Calu3 (cell line): ENCODE data around the gene MPZL1. TPM values are rescaled to one million over a fixed set of nuclear protein-coding genes. Genes with fewer than 3 reads are reported as not detected.

Experiments
- BruUV-seq: library from RNA; stranded (reverse); fragments of 400-500 nt; replicated peaks from 2 replicates; lab custom pipeline; 2021; lab: Mats Ljungman, UMichigan
- CTCF ChIA-PET: fragments of 300-600 bp; sonication (Branson Sonifier 250); formaldehyde crosslinking; loops from one replicate; lab custom pipeline; 2022; ENCODE audit warnings: antibody characterized with exemption; lab: Charles Lee
- DNase-seq: peaks from one replicate; pipeline ENCODE4 v3.0.0; 2022
- H3K27ac Mint-ChIP-seq: one replicate; pipeline ENCODE4 v1.8.0; 2022; ENCODE audit warnings: mixed read lengths; ENCODE audit not compliant: unreplicated experiment
- H3K27me3 Mint-ChIP-seq: one replicate; pipeline ENCODE4 v1.8.0; 2022; ENCODE audit warnings: mixed read lengths; ENCODE audit not compliant: unreplicated experiment
- H3K36me3 Mint-ChIP-seq: one replicate; pipeline ENCODE4 v1.8.0; 2022; ENCODE audit warnings: mild to moderate bottlenecking, moderate library complexity, mixed read lengths; ENCODE audit not compliant: insufficient read depth, unreplicated experiment
- H3K4me1 Mint-ChIP-seq: one replicate; pipeline ENCODE4 v1.8.0; 2022; ENCODE audit warnings: mild to moderate bottlenecking, low read depth, mixed read lengths; ENCODE audit not compliant: unreplicated experiment
- H3K4me3 Mint-ChIP-seq: one replicate; pipeline ENCODE4 v1.8.0; 2022; ENCODE audit warnings: mild to moderate bottlenecking, low read depth, moderate library complexity, mixed read lengths; ENCODE audit not compliant: unreplicated experiment
- H3K9me3 Mint-ChIP-seq: one replicate; pipeline ENCODE4 v1.8.0; 2022; ENCODE audit warnings: low read depth, mixed read lengths; ENCODE audit not compliant: unreplicated experiment
- CTCF ChIP-seq: fragments of 200-600 bp; IDR thresholded peaks from one replicate; pipeline ENCODE4 v1.8.0; 2022; ENCODE audit warnings: antibody characterized with exemption; ENCODE audit not compliant: unreplicated experiment
- intact Hi-C: fragments of 100-400 bp; cut with micrococcal nuclease; formaldehyde crosslinking; loops from one replicate; pipeline ENCODE4 v1.10.0; 2022; ENCODE audit not compliant: unreplicated experiment
- total RNA-seq: library from RNA; stranded (reverse); gene quantifications from 2 replicates; pipeline ENCODE4 v1.2.3, GENCODE V29; 2022

MPZL1 gene
- total RNA-seq, 1 experiment from 2014 or later: 139 TPM

GRCh38 chr1:167675440-167675839 is 46.3 kb upstream of the MPZL1 start:
- no peaks in the 10 kb centered on the region for H3K9me3 Mint-ChIP-seq
- intact Hi-C loops: no loop called here
- no peak overlapping the region for H3K4me3 Mint-ChIP-seq
- H3K4me1 Mint-ChIP-seq: no peaks in the 10 kb centered on the region
- DNase-seq: no peak
- no peak for TF ChIP-seq CTCF
- H3K36me3 Mint-ChIP-seq: no peaks in the 10 kb centered on the region
- CTCF ChIA-PET: interaction anchor here (1.3 kb wide), 1 partner anchor 15 kb away, joined by 3 read pairs; no protein-coding TSS in a partner anchor
- H3K27me3 Mint-ChIP-seq: peaks cover 42% of the 10 kb centered on the region
- no peak overlapping the region for H3K27ac Mint-ChIP-seq
- BruUV-seq: no TSS peak

DNA sequence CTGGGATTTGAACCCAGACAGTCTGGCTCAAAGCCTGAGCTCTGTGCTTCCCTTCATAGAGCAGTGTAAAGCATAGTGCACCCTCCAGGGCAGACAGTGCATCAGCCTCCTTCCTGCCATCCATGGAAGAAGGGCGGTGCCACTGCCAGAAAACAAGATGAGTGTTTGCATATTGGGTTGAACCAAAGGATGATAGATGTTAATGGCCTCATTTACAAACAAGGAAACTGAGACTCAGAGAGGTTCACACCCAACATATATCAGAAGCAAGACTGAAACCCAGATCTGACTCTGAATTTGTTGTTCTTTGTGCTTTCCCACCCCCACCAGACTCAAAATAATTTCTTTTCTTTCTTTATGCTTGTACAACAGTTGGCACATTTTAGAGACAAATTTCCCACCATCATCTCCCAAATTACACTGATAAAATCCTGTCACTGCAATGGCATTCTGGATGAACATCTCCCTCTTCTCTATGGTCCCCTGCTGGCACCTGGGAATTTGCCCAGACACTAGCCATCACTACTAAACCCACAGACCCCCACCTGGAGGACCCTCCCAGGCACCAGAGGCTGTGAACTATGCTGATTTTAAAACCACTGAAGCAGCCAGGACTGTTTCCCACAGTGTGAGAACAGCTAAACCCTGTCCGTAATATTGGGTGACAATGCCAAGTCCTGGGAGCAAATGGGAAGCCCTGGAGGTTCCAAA is 45.4 kb upstream of the MPZL1 start:
- H3K27ac Mint-ChIP-seq: no peak overlapping the region
- intact Hi-C loops: no loop called here
- CTCF ChIA-PET: interaction anchor here (0.6 kb wide), 1 partner anchor 176 kb away, joined by 3 read pairs; no protein-coding TSS in a partner anchor
- no peak for TF ChIP-seq CTCF
- no peaks in the 10 kb centered on the region for H3K4me1 Mint-ChIP-seq
- peaks cover 33% of the 10 kb centered on the region for H3K27me3 Mint-ChIP-seq
- H3K4me3 Mint-ChIP-seq: no peak overlapping the region
- DNase-seq: no peak
- BruUV-seq: no TSS peak
- H3K9me3 Mint-ChIP-seq: no peaks in the 10 kb centered on the region
- no peaks in the 10 kb centered on the region for H3K36me3 Mint-ChIP-seq

DNA sequence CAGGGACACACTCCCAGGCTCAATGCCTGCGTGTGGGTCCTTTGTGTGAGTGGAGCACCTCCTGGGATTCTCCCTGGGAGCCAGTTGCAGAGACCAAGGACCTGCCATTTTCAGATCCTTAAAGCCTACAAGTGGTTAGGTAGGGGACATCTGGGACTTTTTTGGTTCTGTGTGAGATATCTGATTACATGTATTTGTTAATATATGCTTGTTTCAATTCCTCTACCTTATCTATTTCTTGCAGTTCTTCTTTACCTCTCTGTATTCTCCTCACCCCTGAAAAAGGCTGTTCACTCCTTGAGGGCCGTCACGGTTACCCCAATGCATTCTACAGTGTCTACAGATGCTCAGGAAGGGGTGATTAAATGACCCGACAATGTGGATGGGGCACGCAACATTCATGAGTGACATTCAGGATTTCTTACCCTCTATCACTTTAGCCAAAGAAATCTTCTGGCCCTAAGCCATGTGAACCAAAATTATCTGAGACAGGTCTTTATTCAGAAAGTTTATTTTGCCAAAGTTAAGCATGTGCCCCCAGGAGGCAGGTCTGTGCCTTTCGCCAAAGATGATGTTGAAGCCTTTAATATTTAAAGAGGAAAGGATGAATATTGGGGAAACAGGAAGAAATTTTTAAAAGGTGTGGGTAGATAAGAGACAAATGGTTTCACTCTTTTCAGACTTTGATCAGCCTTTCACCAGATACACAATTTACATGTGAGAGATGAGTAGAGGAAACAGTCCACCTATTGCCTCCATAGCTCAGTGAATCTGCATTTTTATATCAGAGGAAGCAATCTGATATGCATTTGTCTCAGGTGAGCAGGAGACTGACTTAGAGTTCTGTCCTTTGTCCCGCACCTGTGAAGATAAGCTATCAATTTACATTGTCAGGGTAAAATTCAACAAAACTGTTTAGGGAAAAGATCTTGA is 44.6 kb upstream of the MPZL1 start:
- no peak overlapping the region for H3K27ac Mint-ChIP-seq
- CTCF ChIA-PET: interaction anchor here (0.6 kb wide), 1 partner anchor 177 kb away, joined by 3 read pairs; no protein-coding TSS in a partner anchor
- H3K4me3 Mint-ChIP-seq: no peak overlapping the region
- no peak for DNase-seq
- no peak for TF ChIP-seq CTCF
- no TSS peak for BruUV-seq
- no peaks in the 10 kb centered on the region for H3K9me3 Mint-ChIP-seq
- no peaks in the 10 kb centered on the region for H3K4me1 Mint-ChIP-seq
- H3K36me3 Mint-ChIP-seq: no peaks in the 10 kb centered on the region
- H3K27me3 Mint-ChIP-seq: peaks cover 30% of the 10 kb centered on the region
- intact Hi-C loops: no loop called here

GRCh38 chr1:167678422-167678821 is 43.4 kb upstream of the MPZL1 start:
- no peaks in the 10 kb centered on the region for H3K9me3 Mint-ChIP-seq
- DNase-seq: no peak
- H3K27me3 Mint-ChIP-seq: peaks cover 25% of the 10 kb centered on the region
- H3K4me1 Mint-ChIP-seq: no peaks in the 10 kb centered on the region
- CTCF ChIA-PET: no interaction called here
- H3K27ac Mint-ChIP-seq: no peak overlapping the region
- no peak for TF ChIP-seq CTCF
- H3K36me3 Mint-ChIP-seq: no peaks in the 10 kb centered on the region
- intact Hi-C loops: no loop called here
- BruUV-seq: no TSS peak
- H3K4me3 Mint-ChIP-seq: no peak overlapping the region
